Panc1 (cell line): ENCODE results near the gene SHB. TPM values are rescaled to one million over a fixed set of nuclear protein-coding genes. Genes with fewer than 3 reads are reported as not detected.

Experiments
- ATAC-seq: fragments of 200-7000 bp; cut with Tn5 transposase; 2 replicates; pipeline ENCODE4 v1.9.1; 2020; ENCODE audit warnings: mild to moderate bottlenecking, moderate library complexity
- BruUV-seq: library from RNA; stranded (reverse); fragments of 400-500 nt; replicated peaks from 2 replicates; lab custom pipeline; 2021; lab: Mats Ljungman, UMichigan
- CTCF ChIA-PET: fragments of 300-600 bp; sonication (Branson Sonifier 250); formaldehyde crosslinking; loops from one replicate; lab custom pipeline; 2022; ENCODE audit warnings: antibody characterized with exemption; lab: Charles Lee
- POLR2A ChIA-PET: fragments of 300-600 bp; sonication (Branson Sonifier 250); formaldehyde crosslinking; loops from one replicate; lab custom pipeline; 2022; ENCODE audit warnings: antibody characterized with exemption; lab: Charles Lee
- DNase-seq: peaks from one replicate; pipeline ENCODE4 v3.0.0-alpha.2; 2010; ENCODE audit warnings: low read depth, low spot score
- H3K27ac ChIP-seq: 2 replicates; pipeline ENCODE4 v1.5.1; 2011; ENCODE audit warnings: mild to moderate bottlenecking, low read length, inconsistent platforms
- H3K27me3 ChIP-seq: fragments of 200-500 bp; sonication (Bioruptor generic); 2 replicates; pipeline ENCODE4 v1.6.0; 2014; ENCODE audit warnings: low read length, inconsistent platforms; ENCODE audit not compliant: control insufficient read depth, insufficient read depth
- H3K36me3 ChIP-seq: fragments of 200-500 bp; sonication (Bioruptor generic); 2 replicates; pipeline ENCODE4 v1.5.1; 2014; ENCODE audit warnings: inconsistent platforms, mild to moderate bottlenecking, low read length, moderate library complexity; ENCODE audit not compliant: control insufficient read depth, insufficient read depth
- H3K4me1 ChIP-seq: 2 replicates; pipeline ENCODE4 v1.5.1; 2011; ENCODE audit warnings: inconsistent platforms, mild to moderate bottlenecking, low read length, moderate library complexity; ENCODE audit not compliant: control insufficient read depth, insufficient read depth
- H3K4me3 ChIP-seq, 2 experiments: 2 replicates each; pipeline ENCODE4 v1.5.1; 2011 to 2012; ENCODE audit warnings: low read depth in 2 of 2, low read length in 2 of 2, mild to moderate bottlenecking in 2 of 2, inconsistent platforms in 1 of 2, moderate library complexity in 1 of 2
- H3K9me3 ChIP-seq: fragments of 200-500 bp; sonication (Bioruptor generic); 2 replicates; pipeline ENCODE4 v1.5.1; 2014; ENCODE audit warnings: low read depth, mild to moderate bottlenecking, inconsistent platforms, low read length, moderate library complexity; ENCODE audit not compliant: control insufficient read depth, insufficient read depth
- POLR2AphosphoS5 ChIP-seq: IDR thresholded peaks from 2 replicates; pipeline ENCODE4 v1.6.1; 2012; ENCODE audit warnings: mild to moderate bottlenecking, low read depth, low read length, moderate library complexity
- SIN3A ChIP-seq: IDR thresholded peaks from 2 replicates; pipeline ENCODE4 v1.6.1; 2012; ENCODE audit warnings: low read depth, mild to moderate bottlenecking, low read length, moderate library complexity, borderline replicate concordance; ENCODE audit not compliant: insufficient read depth
- TCF7L2 ChIP-seq: IDR thresholded peaks from 2 replicates; pipeline ENCODE4 v1.6.1; 2011; ENCODE audit warnings: mild to moderate bottlenecking, low read depth, low read length, inconsistent platforms
- in situ Hi-C: cut with HindIII; loops from 2 replicates; pipeline ENCODE4 v1.10.0; 2016; ENCODE audit warnings: low sequenced_read_pairs, low pct_unique_long_range_greater_than_20kb
- intact Hi-C: fragments of 100-400 bp; cut with micrococcal nuclease; formaldehyde crosslinking; loops from one replicate; pipeline ENCODE4 v1.10.0; 2022; ENCODE audit not compliant: unreplicated experiment
- total RNA-seq: library from RNA; stranded (reverse); gene quantifications from one replicate; pipeline ENCODE4 v1.2.1, GENCODE V29; 2021; ENCODE audit not compliant: unreplicated experiment
- TF ChIP-seq, protein P1 (sequence below): fragments of 450-650 bp; IDR thresholded peaks from 2 replicates; pipeline ENCODE4 v1.5.1; 2017; ENCODE audit warnings: mild to moderate bottlenecking
- TF ChIP-seq, protein P2 (sequence below), 2 experiments: IDR thresholded peaks; 2 replicates each; pipeline ENCODE4 v1.6.1; 2011 to 2012; ENCODE audit warnings: low read depth in 2 of 2, control low read depth in 1 of 2, low read length in 1 of 2, mild to moderate bottlenecking in 1 of 2, moderate library complexity in 1 of 2; ENCODE audit not compliant: insufficient read depth in 1 of 2

SHB gene
- total RNA-seq, 1 experiment from 2014 or later: 59.9 TPM

DNA sequence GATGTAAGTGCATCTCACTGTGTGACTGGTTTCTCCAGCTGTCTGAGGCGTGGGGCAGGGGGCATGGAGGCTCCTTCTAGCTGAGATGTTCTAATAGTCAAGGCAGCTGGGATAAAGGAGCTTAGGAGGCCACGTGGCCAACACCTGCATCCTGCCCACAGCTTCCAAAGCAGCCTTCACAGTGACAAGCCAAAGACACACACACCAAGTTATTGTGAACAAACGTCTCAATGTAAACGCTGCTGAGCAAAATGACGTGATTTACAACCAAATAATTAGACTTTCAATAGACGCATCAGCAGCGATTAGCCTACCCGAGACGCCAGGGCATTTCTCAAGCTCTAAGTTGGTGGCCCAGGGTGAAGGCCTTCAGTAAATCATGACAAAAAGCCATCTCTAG, 141.9 kb downstream of the SHB start:
- TF ChIP-seq, protein P1, sequence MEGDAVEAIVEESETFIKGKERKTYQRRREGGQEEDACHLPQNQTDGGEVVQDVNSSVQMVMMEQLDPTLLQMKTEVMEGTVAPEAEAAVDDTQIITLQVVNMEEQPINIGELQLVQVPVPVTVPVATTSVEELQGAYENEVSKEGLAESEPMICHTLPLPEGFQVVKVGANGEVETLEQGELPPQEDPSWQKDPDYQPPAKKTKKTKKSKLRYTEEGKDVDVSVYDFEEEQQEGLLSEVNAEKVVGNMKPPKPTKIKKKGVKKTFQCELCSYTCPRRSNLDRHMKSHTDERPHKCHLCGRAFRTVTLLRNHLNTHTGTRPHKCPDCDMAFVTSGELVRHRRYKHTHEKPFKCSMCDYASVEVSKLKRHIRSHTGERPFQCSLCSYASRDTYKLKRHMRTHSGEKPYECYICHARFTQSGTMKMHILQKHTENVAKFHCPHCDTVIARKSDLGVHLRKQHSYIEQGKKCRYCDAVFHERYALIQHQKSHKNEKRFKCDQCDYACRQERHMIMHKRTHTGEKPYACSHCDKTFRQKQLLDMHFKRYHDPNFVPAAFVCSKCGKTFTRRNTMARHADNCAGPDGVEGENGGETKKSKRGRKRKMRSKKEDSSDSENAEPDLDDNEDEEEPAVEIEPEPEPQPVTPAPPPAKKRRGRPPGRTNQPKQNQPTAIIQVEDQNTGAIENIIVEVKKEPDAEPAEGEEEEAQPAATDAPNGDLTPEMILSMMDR: no peak
- TF ChIP-seq SIN3A (no peak), POLR2AphosphoS5 (no peak), TCF7L2 (no peak)
- TF ChIP-seq, protein P2, sequence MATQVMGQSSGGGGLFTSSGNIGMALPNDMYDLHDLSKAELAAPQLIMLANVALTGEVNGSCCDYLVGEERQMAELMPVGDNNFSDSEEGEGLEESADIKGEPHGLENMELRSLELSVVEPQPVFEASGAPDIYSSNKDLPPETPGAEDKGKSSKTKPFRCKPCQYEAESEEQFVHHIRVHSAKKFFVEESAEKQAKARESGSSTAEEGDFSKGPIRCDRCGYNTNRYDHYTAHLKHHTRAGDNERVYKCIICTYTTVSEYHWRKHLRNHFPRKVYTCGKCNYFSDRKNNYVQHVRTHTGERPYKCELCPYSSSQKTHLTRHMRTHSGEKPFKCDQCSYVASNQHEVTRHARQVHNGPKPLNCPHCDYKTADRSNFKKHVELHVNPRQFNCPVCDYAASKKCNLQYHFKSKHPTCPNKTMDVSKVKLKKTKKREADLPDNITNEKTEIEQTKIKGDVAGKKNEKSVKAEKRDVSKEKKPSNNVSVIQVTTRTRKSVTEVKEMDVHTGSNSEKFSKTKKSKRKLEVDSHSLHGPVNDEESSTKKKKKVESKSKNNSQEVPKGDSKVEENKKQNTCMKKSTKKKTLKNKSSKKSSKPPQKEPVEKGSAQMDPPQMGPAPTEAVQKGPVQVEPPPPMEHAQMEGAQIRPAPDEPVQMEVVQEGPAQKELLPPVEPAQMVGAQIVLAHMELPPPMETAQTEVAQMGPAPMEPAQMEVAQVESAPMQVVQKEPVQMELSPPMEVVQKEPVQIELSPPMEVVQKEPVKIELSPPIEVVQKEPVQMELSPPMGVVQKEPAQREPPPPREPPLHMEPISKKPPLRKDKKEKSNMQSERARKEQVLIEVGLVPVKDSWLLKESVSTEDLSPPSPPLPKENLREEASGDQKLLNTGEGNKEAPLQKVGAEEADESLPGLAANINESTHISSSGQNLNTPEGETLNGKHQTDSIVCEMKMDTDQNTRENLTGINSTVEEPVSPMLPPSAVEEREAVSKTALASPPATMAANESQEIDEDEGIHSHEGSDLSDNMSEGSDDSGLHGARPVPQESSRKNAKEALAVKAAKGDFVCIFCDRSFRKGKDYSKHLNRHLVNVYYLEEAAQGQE (IDR thresholded peaks at IDR 0.05; ENCODE audit: insufficient read depth in 1 of 2, low read depth in 2 of 2, low read length in 1 of 2): no peak
- in situ Hi-C loops (no loop called here), intact Hi-C loops (no loop called here)
- no peaks in the 10 kb centered on the region for H3K27me3 ChIP-seq
- BruUV-seq: no TSS peak
- ATAC-seq (no peak), DNase-seq (no peak)
- peak overlapping the region; percentile 23; the same call in 1 of the 2 replicates for H3K27ac ChIP-seq
- no peaks in the 10 kb centered on the region for H3K9me3 ChIP-seq
- ChIA-PET POLR2A (no interaction called here), CTCF (no interaction called here)
- H3K4me3 ChIP-seq: no peak overlapping the region
- no peaks in the 10 kb centered on the region; the same call in 1 of the 2 replicates for H3K36me3 ChIP-seq
- peaks cover 41% of the 10 kb centered on the region for H3K4me1 ChIP-seq

DNA sequence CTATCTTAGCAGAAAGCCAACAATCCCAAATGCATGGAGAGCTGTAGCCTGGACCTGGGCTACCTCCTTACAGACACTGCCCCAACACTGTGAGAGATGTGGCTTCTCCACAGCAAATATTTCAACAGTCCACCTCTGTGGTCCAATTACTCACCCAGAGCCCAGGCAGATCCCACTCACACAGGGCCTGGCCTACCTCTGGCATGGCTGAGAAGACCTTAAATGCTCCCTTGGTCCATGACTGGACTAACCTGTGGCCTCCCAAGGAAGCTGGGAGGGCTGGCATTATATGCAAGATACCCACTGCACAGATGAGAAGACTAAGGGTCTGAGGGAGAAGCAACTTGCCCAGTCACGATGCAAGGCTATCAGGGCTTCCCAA, 142.3 kb downstream of the SHB start:
- intact Hi-C loops (no loop called here), in situ Hi-C loops (no loop called here)
- POLR2A ChIA-PET: no interaction called here
- H3K27me3 ChIP-seq: no peaks in the 10 kb centered on the region
- no peaks in the 10 kb centered on the region for H3K9me3 ChIP-seq
- H3K4me1 ChIP-seq: peaks cover 41% of the 10 kb centered on the region
- no TSS peak for BruUV-seq
- no peak overlapping the region for H3K4me3 ChIP-seq
- CTCF ChIA-PET: no interaction called here
- TF ChIP-seq TCF7L2 (no peak), SIN3A (no peak), POLR2AphosphoS5 (no peak)
- TF ChIP-seq, protein P2 (IDR thresholded peaks at IDR 0.05; ENCODE audit: insufficient read depth in 1 of 2, low read depth in 2 of 2, low read length in 1 of 2): no peak
- TF ChIP-seq, protein P1: no peak
- ATAC-seq: no peak
- H3K27ac ChIP-seq: peak overlapping the region; percentile 23; the same call in 1 of the 2 replicates
- DNase-seq: no peak
- H3K36me3 ChIP-seq: no peaks in the 10 kb centered on the region; the same call in 1 of the 2 replicates
